ENCODE measurements around the gene SOD3.

SOD3 gene

GRCh38 chr4:24775750-24776149 lies 19.6 kb upstream of the SOD3 start:
- no peak for DNase-seq

DNA sequence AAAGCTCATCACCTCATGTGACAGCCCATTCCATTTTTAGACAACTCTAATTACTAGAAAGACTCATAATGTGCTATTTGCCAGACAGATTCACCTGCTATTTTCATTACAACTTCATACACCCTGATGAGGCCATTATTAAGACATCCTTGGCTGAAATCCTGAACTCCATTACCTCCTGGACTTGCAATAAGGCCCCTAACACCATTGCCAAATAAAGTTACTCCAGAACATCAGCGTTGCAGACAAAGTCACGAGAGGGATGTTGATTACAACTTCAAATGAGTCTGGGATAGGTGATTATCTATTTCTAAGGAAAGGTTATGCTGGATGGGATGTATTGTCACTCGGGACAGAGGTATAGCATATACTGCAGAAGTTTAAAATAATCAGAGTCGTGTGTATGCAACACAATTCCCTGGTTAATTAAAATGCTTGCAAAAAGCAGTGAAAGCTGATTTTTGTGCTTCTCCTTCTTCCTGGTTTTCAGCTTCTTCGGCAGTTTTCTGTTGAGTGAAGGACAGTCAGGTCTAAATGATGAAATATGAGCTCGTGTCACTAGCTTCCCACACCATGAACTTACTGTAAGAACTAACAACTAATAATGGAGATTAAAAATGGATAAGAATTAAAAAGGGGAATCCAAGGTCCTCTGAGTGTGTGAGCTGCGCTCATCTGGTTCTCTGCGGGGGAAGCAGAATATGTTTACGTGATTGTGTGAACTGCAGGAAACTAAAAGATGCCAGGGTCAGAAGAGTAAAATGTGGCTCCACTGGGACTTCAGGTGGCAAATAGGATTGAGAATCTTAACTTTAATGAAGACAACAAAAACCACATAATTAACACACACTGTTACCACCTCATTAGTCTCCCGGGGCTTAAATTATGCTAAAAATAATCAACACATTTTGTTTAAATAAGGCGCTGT lies 17.6 kb upstream of the SOD3 start:
- no peak for DNase-seq

DNA sequence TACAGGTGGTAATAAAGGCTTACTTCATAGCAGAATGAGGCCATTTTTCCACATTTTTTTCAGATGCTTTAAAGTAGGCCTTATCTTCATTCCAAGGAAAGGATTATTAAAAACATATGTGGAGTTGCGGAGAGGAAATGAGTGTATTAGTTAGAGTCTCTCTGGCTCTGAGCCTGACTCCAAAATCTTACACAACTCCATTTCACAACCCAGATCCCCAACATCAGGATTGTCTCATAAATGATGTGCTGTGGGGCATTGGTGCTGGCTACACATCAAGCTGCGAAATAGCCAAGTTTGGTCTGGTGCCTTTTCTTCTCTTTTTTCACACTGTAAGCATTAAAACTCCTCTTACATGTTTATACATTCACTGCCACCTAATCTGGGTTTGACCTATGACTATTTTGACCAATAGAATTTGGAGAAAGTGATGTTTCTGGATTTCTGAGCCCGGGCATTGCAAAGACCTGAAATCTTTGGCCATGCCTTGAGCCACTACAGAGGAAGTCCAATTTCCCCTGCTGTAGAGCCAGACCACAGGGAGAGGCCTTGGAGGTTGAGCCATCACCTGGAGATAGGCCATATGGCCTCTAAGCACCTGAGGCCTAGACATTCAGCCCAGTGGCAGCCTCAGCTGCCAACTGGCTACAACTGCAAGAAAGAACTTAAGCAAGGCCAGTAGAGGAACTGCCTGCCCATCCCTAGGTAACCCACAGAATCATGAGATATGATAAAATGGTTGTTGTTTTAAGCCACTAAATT lies 16.7 kb upstream of the SOD3 start:
- no peak for DNase-seq

- DNase-seq: no peak
These were observed 14.4 kb upstream of the SOD3 start for GRCh38 chr4:24780936-24781495.

DNA sequence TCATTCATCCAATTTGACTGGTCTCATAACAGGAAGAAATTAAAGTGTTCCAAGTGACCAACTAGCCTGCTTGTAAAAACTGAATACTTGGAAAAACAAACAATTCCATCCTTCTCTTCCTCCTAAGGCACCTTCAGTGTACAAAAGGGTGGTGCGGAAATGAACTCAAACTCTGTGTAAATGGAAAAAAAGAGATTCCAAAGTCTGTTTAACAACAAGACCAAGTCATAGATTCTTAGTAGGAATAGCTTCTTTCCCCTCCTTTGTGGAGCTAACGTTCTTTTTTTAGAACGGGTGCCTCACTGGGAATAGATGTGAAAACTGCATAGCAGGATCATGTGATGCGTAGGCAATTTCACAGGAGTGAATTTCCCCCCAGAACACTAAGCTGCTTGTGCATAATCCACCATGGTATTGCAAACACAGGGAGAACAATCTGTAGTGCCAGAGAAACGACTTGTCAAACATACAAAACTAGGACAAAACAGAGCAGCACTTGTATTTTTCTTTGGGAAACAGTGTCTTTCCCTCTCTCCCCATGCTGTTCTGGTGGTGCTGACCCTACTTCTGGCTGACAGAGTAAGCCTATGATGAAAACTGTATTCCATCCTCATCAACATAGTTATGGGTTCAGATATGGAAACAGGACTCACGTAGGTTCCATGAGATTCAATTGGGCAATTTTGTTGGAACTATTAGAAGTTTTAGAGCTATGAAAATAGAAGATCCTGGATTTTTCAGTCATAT lies 13.2 kb upstream of the SOD3 start:
- DNase-seq: no peak

- no peak for DNase-seq
These were observed 11.9 kb upstream of the SOD3 start for GRCh38 chr4:24783506-24783905.

DNA sequence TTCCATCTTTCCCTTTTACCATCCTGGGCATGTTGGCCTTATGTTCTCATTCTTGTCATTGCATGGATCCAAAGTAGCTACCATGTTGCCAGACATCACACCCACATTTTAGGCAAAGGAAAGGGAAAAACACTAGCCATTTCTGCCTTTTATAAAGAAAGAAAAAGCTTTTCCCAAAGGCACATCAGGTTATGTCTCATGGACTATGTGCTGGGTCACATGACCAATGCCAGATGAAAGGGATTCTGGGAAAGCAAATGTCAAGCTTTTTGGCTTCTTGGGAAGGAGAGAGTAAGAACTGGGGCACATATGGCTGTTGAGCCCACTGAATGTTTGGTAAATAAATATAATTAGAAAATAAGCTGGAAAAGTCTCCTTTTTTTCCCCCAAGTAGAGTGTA lies 4.3 kb upstream of the SOD3 start:
- no peak for DNase-seq

GRCh38 chr4:24792552-24792951 lies 2.8 kb upstream of the SOD3 start:
- DNase-seq: no peak

DNA sequence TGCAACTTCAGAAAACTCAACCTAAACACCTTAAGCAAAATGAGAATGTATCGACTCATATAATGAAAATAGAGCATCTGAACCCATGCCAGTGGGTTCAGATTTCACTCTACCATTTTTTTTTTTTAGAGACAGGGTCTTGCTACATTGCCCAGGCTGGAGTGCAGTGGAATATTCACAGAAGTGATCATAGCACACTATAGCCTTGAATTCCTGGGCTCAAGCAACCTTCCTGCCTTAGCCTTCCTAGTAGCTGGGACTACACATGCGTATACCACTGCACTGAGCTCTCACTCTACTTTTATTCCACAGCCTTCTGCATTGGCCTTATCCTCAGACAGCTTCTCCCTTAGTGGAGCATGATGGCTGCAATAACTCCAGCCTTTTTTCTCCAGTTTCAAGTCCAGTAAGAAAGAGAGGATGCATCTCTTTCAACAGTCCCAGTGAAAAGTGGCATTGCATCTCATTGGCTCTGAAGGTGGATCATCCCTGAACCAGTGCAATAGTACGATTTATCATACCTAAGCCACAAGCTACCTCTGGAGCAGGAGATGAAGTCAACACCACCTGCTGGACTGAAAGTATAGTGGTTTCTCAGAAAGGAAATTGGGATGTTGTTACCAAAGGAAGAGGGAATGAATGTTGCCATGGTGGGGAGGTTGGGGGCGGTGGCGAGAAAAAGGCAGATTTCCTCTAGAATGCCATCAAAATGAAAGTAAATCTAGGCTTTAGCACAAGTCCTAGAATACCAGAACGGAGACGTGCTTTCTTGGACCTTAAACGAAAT lies 2.0 kb upstream of the SOD3 start:
- no peak for DNase-seq

GRCh38 chr4:24794051-24794450 lies 1.3 kb upstream of the SOD3 start:
- DNase-seq: no peak

GRCh38 chr4:24794480-24794879 lies 893 bp upstream of the SOD3 start:
- DNase-seq: no peak

- DNase-seq: no peak
These were observed 451 bp downstream of the SOD3 start for GRCh38 chr4:24795666-24796381.

- no peak for DNase-seq
These were observed 1.2 kb downstream of the SOD3 start for GRCh38 chr4:24796620-24797019.

- DNase-seq: no peak
These were observed 2.8 kb downstream of the SOD3 start for GRCh38 chr4:24798036-24798610.

GRCh38 chr4:24799196-24799543 lies 3.8 kb downstream of the SOD3 start:
- DNase-seq: no peak

DNA sequence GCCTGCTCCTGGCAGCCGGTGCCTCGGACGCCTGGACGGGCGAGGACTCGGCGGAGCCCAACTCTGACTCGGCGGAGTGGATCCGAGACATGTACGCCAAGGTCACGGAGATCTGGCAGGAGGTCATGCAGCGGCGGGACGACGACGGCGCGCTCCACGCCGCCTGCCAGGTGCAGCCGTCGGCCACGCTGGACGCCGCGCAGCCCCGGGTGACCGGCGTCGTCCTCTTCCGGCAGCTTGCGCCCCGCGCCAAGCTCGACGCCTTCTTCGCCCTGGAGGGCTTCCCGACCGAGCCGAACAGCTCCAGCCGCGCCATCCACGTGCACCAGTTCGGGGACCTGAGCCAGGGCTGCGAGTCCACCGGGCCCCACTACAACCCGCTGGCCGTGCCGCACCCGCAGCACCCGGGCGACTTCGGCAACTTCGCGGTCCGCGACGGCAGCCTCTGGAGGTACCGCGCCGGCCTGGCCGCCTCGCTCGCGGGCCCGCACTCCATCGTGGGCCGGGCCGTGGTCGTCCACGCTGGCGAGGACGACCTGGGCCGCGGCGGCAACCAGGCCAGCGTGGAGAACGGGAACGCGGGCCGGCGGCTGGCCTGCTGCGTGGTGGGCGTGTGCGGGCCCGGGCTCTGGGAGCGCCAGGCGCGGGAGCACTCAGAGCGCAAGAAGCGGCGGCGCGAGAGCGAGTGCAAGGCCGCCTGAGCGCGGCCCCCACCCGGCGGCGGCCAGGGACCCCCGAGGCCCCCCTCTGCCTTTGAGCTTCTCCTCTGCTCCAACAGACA lies 4.4 kb downstream of the SOD3 start:
- DNase-seq: no peak

DNA sequence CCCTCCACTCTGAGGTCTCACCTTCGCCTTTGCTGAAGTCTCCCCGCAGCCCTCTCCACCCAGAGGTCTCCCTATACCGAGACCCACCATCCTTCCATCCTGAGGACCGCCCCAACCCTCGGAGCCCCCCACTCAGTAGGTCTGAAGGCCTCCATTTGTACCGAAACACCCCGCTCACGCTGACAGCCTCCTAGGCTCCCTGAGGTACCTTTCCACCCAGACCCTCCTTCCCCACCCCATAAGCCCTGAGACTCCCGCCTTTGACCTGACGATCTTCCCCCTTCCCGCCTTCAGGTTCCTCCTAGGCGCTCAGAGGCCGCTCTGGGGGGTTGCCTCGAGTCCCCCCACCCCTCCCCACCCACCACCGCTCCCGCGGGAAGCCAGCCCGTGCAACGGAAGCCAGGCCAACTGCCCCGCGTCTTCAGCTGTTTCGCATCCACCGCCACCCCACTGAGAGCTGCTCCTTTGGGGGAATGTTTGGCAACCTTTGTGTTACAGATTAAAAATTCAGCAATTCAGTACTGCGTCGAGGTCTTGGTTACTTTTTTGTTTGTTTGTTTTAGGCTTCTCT lies 5.0 kb downstream of the SOD3 start:
- DNase-seq: no peak

DNA sequence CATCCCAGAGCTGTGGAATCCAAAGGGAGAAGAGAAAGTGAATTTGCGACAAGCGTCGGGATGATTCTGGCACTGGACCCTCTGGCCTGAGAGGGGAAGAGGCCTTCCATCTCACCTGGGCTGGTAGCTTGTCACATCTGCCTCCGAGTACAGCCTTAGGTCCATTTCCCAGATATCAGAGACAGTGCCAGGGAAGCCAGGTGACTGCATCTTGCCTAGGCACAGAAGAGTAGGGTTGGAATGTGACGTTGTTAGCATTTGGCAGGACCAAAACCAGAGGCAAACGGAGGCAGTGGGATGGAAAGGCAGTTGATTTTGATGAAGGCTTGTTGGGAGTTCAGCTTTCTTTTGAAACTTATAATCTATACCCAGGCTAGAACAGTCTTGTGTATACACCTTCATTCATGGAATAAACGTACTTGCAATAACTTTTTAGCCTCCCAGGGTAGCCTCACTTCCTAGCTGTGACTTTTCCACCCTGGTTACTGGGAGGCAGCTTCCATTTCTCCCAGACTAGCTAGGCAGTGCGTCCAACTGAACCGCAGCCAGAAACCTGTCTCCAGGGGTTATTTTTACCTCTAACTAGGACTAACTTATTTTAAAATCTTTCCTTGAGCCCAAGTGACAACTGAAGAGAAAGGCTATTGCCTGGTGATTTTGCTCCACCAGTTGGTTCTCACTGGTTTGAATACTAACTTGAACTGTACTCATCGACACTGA lies 5.9 kb downstream of the SOD3 start:
- no peak for DNase-seq

DNA sequence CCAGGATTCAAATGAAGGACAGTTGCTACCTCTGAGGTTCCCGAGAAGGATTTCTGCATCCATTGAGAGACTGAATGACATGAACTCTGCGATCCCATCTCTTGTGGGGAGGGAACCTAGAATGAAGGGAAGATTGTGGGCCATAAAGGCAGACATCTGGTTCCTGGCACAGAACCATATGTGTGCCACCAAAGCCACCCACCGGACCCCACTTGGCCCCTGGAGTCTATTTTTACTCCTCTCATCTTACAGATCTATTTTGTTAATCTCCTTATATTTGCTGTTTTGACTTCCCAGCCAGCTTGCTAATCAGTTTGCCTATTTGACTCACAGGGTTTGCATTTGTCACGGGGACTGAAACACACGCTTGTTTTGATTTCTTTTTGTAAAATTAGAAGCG lies 7.3 kb downstream of the SOD3 start:
- no peak for DNase-seq
